IMR-90 (cell line): Measurements from ENCODE around the gene VSIR.

Experiments
- CHD1 ChIP-seq: IDR thresholded peaks from 2 replicates; pipeline ENCODE4 v1.6.1; 2012; ENCODE audit warnings: low read depth, low read length, improper control_type of control experiment
- CTCF ChIP-seq: conservative IDR thresholded peaks from 2 replicates; pipeline ENCODE4 v1.5.1; 2012; ENCODE audit warnings: mild to moderate bottlenecking, low read depth, low read length, improper control_type of control experiment
- MAFK ChIP-seq: IDR thresholded peaks from 2 replicates; pipeline ENCODE4 v1.6.1; 2012; ENCODE audit warnings: low read depth, low read length, improper control_type of control experiment
- MAZ ChIP-seq: IDR thresholded peaks from 2 replicates; pipeline ENCODE4 v1.6.1; 2012; ENCODE audit warnings: low read depth, mild to moderate bottlenecking, low read length, improper control_type of control experiment, moderate library complexity, borderline replicate concordance
- MXI1 ChIP-seq: IDR thresholded peaks from 2 replicates; pipeline ENCODE4 v1.6.1; 2012; ENCODE audit warnings: low read depth, mild to moderate bottlenecking, low read length, moderate library complexity, borderline replicate concordance
- POLR2A ChIP-seq: IDR thresholded peaks from 2 replicates; pipeline ENCODE4 v1.6.1; 2012; ENCODE audit warnings: mild to moderate bottlenecking, low read depth, low read length
- RAD21 ChIP-seq: IDR thresholded peaks from 2 replicates; pipeline ENCODE4 v1.6.1; 2012; ENCODE audit warnings: low read length, improper control_type of control experiment

- TF ChIP-seq MXI1 (no peak), CHD1 (no peak), POLR2A (no peak), RAD21 (no peak), CTCF (no peak), MAFK (no peak), MAZ (no peak)
Measured at GRCh38 chr10:71778071-71778825, 4.9 kb upstream of the VSIR start.
